Nasal cavity respiratory epithelium epithelial cell of viscerocranial mucosa (primary cell): Measurements from ENCODE around the gene RAPGEF4. TPM values are rescaled to one million over a fixed set of nuclear protein-coding genes. Genes with fewer than 3 reads are reported as not detected.

Experiments used
- total RNA-seq: library from RNA; depleted of rRNA; stranded (reverse); fragments of >200 nt; gene quantifications from 2 replicates; pipeline ENCODE4 v1.2.3, GENCODE V29; 2014

The RAPGEF4 gene
- total RNA-seq = 0.34 and 1.00 TPM in 2 replicates

DNA sequence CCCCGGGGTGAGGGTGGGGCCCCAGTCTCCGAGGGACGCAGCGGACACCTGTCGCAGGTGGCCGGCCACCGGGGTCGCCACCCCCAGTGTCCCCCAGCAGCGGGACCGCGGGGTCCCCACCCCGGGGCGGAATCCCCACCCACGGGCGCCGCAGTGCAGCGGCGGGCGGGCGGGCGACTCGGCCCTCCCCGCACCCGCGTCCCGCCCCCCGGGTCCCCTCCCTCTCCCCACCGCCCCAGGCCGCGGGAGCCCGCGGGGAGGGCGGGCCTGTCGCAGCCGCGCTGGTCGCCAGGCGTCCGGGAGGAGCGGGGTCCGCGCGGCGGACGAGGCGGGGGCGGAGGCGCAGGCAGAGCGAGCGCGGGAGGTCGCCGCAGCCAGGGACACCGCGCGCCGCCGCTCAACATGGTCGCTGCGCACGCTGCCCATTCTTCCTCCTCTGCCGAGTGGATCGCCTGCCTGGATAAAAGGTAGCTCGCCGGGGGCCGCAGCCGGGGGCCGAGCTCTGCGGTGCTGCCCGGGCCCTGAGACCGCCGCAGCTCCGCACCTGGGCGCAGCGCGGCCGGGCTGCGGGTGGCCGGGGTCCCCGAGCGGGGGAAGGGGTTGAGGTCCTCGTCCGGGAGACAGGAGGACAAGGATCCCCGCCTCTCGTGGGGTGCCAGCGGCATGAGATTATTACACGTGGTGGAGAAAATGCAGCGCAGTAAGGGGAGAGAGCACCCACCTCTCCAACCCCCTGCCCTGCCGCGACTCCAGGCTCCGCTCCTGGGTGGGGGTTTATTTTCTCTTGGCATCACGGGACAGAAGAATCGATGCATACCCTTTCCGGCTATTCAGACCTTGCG, at the start of gene RAPGEF4:
Gene RAPGEF4, plus strand, starts transcription at position 264 of the 842 bp plus-strand sequence. Its CDS starts 139 bp downstream, at position 403.

DNA sequence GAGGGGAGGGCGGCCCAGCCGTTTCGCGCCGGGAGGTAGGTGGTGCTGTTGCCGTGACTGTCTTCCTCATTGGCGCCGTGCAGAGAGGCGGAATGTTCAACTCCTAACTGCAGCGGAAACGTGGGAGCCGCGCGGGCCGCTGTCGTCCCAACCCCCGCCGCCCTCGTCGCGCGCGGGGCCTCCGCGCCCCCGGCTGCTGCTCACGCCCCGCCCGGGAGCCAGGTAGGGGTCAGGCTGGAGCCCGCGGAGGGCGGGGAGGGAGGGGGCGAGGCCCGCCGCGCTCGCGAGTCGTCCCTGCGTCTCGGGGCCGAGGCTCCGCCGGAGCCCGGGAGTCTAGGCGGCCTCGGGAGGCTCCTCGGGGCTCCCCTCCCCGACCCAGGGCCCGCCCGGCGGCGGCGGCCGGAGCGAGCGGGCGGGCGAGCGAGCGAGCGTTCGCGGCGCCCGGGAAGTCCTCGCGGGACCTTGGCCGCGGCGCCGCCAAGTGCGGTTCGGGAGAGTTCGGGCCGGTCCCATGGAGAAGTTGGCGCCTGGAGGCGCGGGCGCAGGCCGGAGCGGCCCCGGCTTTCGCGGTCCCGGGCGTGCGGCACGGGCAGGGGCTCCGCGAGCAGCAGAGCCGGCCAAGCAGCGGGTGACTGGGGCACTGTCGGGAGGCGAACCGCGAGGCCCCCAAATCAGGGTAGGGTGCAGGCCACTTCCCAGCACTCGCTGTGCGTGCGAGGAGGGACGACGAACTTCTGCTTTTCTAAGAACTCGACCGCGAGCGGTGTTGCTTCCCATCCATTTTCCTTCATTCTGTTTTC, 340.3 kb downstream of the RAPGEF4 start, which contains the start of gene MAP3K20:
Gene MAP3K20, plus strand, starts transcription at position 66 of the 800 bp plus-strand sequence. CDS start 15,186 bp downstream, outside the sequence.

Other genes with a start within 250 kb of the RAPGEF4 start
- gene PDK1, start 179.8 kb upstream of the RAPGEF4 start, total RNA-seq = 7.2 and 13.6 TPM in 2 replicates